ENCODE data around the gene SPIB.
"Not testable (repeated sequence)": the region's sequence is repeated elsewhere in the genome, so short reads cannot be mapped to it uniquely, and the experiment has no call there.

DNA sequence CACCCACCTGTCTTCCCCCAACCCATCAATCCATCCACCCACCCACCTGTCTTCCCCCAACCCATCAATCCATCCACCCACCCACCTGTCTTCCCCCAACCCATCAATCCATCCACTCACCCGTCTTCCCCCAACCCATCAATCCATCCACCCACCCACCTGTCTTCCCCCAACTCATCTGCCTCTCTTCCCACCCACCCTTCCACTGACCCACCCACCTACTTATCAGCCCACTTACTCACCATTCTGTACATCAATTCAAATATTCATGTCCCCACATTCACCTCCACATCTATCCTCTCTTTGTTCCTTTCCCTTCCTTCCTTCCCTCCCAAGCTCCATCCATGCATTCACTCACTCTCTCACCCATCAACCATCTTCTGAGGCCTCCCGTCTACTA lies 20.4 kb downstream of the SPIB start:
- TF ChIP-seq EP300 (IDR thresholded peaks at IDR 0.05); POLR2A (IDR thresholded peaks at IDR 0.05; ENCODE audit: low read depth); POLR2AphosphoS5 (IDR thresholded peaks at IDR 0.05): not testable (repeated sequence)
- TF ChIP-seq, protein P1, sequence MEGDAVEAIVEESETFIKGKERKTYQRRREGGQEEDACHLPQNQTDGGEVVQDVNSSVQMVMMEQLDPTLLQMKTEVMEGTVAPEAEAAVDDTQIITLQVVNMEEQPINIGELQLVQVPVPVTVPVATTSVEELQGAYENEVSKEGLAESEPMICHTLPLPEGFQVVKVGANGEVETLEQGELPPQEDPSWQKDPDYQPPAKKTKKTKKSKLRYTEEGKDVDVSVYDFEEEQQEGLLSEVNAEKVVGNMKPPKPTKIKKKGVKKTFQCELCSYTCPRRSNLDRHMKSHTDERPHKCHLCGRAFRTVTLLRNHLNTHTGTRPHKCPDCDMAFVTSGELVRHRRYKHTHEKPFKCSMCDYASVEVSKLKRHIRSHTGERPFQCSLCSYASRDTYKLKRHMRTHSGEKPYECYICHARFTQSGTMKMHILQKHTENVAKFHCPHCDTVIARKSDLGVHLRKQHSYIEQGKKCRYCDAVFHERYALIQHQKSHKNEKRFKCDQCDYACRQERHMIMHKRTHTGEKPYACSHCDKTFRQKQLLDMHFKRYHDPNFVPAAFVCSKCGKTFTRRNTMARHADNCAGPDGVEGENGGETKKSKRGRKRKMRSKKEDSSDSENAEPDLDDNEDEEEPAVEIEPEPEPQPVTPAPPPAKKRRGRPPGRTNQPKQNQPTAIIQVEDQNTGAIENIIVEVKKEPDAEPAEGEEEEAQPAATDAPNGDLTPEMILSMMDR (IDR thresholded peaks at IDR 0.05): not testable (repeated sequence)
